GM12892 (cell line): ENCODE measurements around the gene INS. TPM values are rescaled to one million over a fixed set of nuclear protein-coding genes. Genes with fewer than 3 reads are reported as not detected.

Source experiments
- DNase-seq: peaks from one replicate; pipeline ENCODE4 v3.0.0; 2011; ENCODE audit not compliant: insufficient read length
- FAIRE-seq: peaks from 2 replicates; lab custom pipeline; 2011; peaks lifted over from hg19 to GRCh38; lab: Jason Lieb, UNC
- POLR2A ChIP-seq: IDR thresholded peaks from 2 replicates; pipeline ENCODE4 v1.6.1; 2011; ENCODE audit warnings: low read depth, low read length, control low read depth
- POLR2AphosphoS5 ChIP-seq: IDR thresholded peaks from 2 replicates; pipeline ENCODE4 v1.6.1; 2011; ENCODE audit warnings: low read depth, low read length, control low read depth
- TAF1 ChIP-seq: IDR thresholded peaks from 2 replicates; pipeline ENCODE4 v1.6.1; 2011; ENCODE audit warnings: low read depth, mild to moderate bottlenecking, control low read depth, low read length, borderline replicate concordance
- polyA plus RNA-seq: library from polyadenylated mRNA; unstranded; fragments of >200 nt; gene quantifications from one replicate; pipeline ENCODE4 v1.2.1, GENCODE V29; 2012; ENCODE audit warnings: missing spikeins, inconsistent platforms; ENCODE audit not compliant: missing spikeins

Gene INS
- not detected for polyA plus RNA-seq

GRCh38 chr11:2160736-2161259 is at the start of gene INS:
Gene INS, minus strand, starts transcription at chr11:2161209. Its CDS starts 238 bp downstream, at chr11:2160971.
- FAIRE-seq = no peak
- TF ChIP-seq POLR2A (no peak), POLR2AphosphoS5 (no peak), TAF1 (no peak)
- DNase-seq = no peak

GRCh38 chr11:2210366-2211112 is 49.5 kb upstream of the INS start:
- FAIRE-seq (no peak), DNase-seq (no peak)
- TF ChIP-seq TAF1 = no peak
- no peak for TF ChIP-seq POLR2AphosphoS5
- no peak for TF ChIP-seq POLR2A

- FAIRE-seq = no peak
- TF ChIP-seq POLR2A (no peak), TAF1 (no peak), POLR2AphosphoS5 (no peak)
- no peak for DNase-seq
These were observed 48.9 kb upstream of the INS start for GRCh38 chr11:2209900-2210321.

GRCh38 chr11:2209370-2209801 is 48.4 kb upstream of the INS start:
- DNase-seq (no peak), FAIRE-seq (no peak)
- TF ChIP-seq TAF1 (no peak), POLR2A (no peak), POLR2AphosphoS5 (no peak)

- TF ChIP-seq TAF1 (no peak), POLR2AphosphoS5 (no peak), POLR2A (no peak)
- FAIRE-seq (no peak), DNase-seq (no peak)
These were observed 47.8 kb upstream of the INS start for GRCh38 chr11:2208691-2209369.

GRCh38 chr11:2207773-2208621 is 47.0 kb upstream of the INS start:
- DNase-seq (no peak), FAIRE-seq (no peak)
- TF ChIP-seq POLR2A = no peak
- no peak for TF ChIP-seq TAF1
- no peak for TF ChIP-seq POLR2AphosphoS5

GRCh38 chr11:2207212-2207611 is 46.2 kb upstream of the INS start:
- FAIRE-seq = no peak

GRCh38 chr11:2205981-2206690 is 45.1 kb upstream of the INS start:
- TF ChIP-seq POLR2AphosphoS5 (no peak), TAF1 (no peak), POLR2A (no peak)
- FAIRE-seq (no peak), DNase-seq (peak; percentile 5)

More at GRCh38 chr11:2207212-2207611, 46.2 kb upstream of the INS start:
- no peak for DNase-seq
- TF ChIP-seq POLR2AphosphoS5 (no peak), TAF1 (no peak), POLR2A (no peak)

- no peak for TF ChIP-seq POLR2AphosphoS5
- TF ChIP-seq TAF1 = no peak
- TF ChIP-seq POLR2A = no peak
- FAIRE-seq = no peak
- peak; percentile 20 for DNase-seq
These were observed 44.3 kb upstream of the INS start for GRCh38 chr11:2205214-2205720.

- TF ChIP-seq POLR2A = no peak
- no peak for TF ChIP-seq POLR2AphosphoS5
- no peak for TF ChIP-seq TAF1
- FAIRE-seq (no peak), DNase-seq (peak; percentile 26)
These were observed 43.6 kb upstream of the INS start for GRCh38 chr11:2204361-2205213.
